Erythroblast (primary cell): ENCODE results near the gene ACSL6.

Source experiments
- GATA1 ChIP-seq: IDR thresholded peaks from 2 replicates; pipeline ENCODE4 v1.6.1; 2011; ENCODE audit warnings: low read depth, mild to moderate bottlenecking, control low read depth, low read length, moderate library complexity
- POLR2A ChIP-seq: IDR thresholded peaks from 2 replicates; pipeline ENCODE4 v1.6.1; 2011; ENCODE audit warnings: mild to moderate bottlenecking, low read length

GRCh38 chr5:131997026-131997726 lies 14.3 kb downstream of the ACSL6 start:
- TF ChIP-seq POLR2A (no peak), GATA1 (no peak)
